ENCODE measurements around the gene SZT2.
"Not testable (repeated sequence)": the region's sequence is repeated elsewhere in the genome, so short reads cannot be mapped to it uniquely, and the experiment has no call there.

The SZT2 gene

DNA sequence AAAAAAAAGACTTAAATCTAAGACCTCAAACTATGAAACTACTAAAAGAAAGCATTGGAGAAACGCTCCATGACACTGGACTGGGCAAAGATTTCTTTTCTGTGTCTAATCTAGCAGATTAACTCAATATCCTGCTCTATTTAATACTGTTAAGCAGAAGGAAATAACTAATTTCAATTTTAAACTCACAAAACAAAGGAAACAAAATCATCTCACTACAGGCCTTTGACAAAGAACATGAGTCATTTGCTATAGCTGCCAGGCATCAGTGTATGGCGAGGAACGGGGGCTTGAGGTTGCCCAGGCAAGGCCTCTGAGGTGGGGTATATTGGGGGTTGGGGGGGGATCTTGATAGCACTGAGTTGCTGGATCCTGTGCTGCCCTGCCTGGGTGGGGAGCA is 20.9 kb downstream of the SZT2 start:
- DNase-seq (ENCODE audit: low read depth) = no peak
- H3K4me3 ChIP-seq (ENCODE audit: low read depth, low read length) = no peak overlapping the region
- TF ChIP-seq, protein P1, sequence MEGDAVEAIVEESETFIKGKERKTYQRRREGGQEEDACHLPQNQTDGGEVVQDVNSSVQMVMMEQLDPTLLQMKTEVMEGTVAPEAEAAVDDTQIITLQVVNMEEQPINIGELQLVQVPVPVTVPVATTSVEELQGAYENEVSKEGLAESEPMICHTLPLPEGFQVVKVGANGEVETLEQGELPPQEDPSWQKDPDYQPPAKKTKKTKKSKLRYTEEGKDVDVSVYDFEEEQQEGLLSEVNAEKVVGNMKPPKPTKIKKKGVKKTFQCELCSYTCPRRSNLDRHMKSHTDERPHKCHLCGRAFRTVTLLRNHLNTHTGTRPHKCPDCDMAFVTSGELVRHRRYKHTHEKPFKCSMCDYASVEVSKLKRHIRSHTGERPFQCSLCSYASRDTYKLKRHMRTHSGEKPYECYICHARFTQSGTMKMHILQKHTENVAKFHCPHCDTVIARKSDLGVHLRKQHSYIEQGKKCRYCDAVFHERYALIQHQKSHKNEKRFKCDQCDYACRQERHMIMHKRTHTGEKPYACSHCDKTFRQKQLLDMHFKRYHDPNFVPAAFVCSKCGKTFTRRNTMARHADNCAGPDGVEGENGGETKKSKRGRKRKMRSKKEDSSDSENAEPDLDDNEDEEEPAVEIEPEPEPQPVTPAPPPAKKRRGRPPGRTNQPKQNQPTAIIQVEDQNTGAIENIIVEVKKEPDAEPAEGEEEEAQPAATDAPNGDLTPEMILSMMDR (IDR thresholded peaks at IDR 0.05; ENCODE audit: control insufficient read depth, extremely low read depth, insufficient read depth) = no peak

DNA sequence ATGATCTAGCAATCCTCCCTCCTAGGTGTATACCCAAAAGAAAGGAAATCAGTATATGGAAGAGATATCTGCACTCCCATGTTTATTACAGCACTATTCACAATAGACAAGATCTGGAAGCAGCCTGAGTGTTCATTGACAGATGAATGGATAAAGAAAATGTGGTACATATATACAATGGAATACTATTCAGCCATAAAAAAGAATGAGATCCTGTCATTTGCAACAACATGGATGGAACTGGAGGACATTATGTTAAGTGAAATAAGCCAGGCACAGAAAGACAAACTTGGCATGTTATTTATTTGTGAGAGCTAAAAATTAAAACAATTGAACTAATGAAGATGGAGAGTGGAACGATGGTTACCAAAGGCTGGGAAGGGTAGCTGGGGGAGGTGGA is 23.7 kb downstream of the SZT2 start:
- DNase-seq (ENCODE audit: low read depth); H3K4me3 ChIP-seq (ENCODE audit: low read depth, low read length): not testable (repeated sequence)

DNA sequence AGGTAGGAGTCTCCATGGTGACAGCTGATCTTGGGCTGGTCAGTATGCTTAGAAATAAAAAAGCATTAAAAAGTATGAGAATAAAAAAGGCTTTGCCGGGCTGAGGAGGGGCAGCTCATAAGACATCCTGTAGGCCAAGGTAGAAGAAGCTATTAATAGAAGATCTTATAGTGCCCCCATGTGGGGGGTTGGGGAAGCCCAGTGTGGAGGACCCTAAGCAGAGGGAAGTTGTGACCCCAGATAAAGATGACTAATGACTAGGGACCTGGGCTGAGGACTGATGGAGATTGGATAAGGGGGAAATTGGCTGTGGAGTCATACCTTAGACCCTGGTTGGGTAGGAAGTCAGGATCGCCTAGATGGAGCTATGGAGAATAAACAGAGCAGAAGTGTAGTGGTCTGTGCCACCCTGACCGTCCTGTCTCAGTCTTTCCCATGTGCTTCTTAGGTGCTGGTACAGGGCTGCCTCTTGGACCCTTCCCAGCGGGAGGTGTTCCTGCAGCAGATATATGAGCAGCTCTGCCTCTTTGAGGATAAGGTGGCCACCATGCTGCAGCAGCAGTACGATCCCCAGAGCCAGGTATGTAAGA is 25.0 kb downstream of the SZT2 start:
- H3K4me3 ChIP-seq (ENCODE audit: low read depth, low read length) = no peak overlapping the region
- TF ChIP-seq, protein P1 (IDR thresholded peaks at IDR 0.05; ENCODE audit: control insufficient read depth, extremely low read depth, insufficient read depth) = peak; percentile 51
- no peak for DNase-seq (ENCODE audit: low read depth)

DNA sequence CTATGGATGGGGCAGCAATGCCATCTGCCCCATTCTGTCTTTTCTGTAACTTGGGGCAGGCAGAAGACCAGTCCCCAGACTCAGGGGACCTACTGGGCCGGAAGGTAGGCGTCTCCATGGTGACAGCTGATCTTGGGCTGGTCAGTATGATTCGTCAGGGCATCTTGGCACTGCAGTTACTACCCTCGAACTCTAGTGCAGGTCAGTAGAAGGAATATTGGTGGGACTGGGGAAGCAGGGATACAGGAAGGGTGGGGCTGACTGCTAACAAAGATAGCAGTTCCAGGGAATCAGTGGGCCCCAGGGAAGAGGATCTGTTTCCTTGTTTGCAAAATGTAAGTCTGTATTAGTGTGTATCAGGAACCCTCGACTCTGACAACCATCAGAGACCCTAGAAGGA is 26.2 kb downstream of the SZT2 start:
- H3K4me3 ChIP-seq (ENCODE audit: low read depth, low read length) = no peak overlapping the region
- no peak for DNase-seq (ENCODE audit: low read depth)
- TF ChIP-seq, protein P1 (IDR thresholded peaks at IDR 0.05; ENCODE audit: control insufficient read depth, extremely low read depth, insufficient read depth) = no peak

DNA sequence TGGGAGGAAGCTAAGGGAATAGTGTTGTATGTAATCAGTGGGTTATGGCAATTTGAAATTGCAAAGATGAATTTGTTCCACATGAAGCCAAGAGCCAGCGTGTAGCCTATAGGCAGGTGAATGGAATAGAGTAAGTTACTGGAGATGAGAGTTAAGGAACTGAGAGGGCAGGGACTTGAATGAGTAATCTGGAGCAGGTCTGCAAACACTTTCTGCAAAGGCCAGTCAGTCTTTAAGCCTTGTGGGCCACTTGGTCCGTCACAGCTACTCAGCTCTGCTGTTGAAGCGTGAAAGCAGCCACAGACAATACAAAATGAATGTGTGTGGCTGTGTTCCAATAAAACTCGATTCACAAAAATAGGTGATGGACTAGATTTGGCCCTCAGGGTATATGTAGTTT is 29.2 kb downstream of the SZT2 start:
- H3K4me3 ChIP-seq (ENCODE audit: low read depth, low read length) = no peak overlapping the region
- no peak for DNase-seq (ENCODE audit: low read depth)
- TF ChIP-seq, protein P1 (IDR thresholded peaks at IDR 0.05; ENCODE audit: control insufficient read depth, extremely low read depth, insufficient read depth) = no peak

DNA sequence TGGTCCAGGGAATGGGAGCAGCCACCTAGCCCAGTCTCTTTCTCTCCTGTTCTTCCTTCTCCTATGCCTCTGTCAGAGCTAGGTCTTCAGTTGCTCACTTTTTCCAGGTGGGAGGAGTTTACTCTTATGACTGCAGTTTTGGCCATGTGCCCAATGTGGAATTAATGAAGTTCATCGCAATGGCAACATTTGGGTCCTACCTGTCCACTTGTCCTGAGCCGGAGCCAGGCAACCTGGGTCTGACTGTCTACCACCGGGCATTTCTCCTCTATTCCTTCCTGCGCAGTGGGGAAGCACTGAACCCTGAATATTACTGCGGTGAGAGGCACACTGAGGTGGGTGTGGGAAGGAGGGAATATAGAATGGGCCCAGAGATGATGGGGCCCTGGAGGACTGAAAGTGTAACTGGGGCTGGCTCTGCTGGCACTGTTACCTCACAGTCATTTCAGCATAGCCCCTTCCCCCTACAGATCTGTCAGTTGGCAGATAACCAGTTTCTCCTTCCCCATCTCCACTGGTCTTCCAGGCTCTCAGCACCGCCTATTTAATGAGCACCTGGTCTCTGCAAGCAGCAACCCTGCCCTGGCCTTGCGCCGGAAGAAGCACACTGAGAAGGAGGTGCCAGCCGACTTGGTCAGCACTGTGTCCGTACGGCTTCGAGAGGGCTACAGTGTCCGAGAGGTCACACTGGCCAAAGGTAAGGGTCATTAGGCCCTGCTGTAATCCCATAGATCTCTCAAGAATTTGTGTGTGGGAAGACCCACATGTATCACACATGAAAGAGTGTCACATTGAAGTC is 30.1 kb downstream of the SZT2 start:
- DNase-seq (ENCODE audit: low read depth) = no peak
- TF ChIP-seq, protein P1 (IDR thresholded peaks at IDR 0.05; ENCODE audit: control insufficient read depth, extremely low read depth, insufficient read depth) = no peak
- H3K4me3 ChIP-seq (ENCODE audit: low read depth, low read length) = no peak overlapping the region

DNA sequence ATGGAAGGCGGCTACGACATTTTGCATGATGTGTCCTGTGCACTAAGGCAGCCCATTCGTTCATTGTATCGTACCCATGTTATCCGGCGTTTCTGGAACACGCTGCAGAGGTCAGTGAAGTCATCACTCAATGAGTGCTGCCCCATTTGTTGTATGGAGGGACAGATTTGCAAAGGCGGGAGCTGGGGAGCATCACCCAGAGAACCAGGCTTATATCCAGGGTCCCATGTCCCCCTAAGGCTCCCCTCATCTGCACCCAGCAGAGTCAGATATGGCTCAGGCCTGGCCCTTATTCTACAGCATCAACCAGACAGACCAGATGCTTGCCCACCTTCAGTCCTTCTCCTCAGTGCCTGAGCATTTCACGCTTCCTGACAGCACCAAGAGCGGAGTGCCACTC is 31.2 kb downstream of the SZT2 start:
- TF ChIP-seq, protein P1 (IDR thresholded peaks at IDR 0.05; ENCODE audit: control insufficient read depth, extremely low read depth, insufficient read depth) = no peak

More for the DNA sequence above, 31.2 kb downstream of the SZT2 start:
- H3K4me3 ChIP-seq (ENCODE audit: low read depth, low read length) = no peak overlapping the region
- DNase-seq (ENCODE audit: low read depth) = no peak
